Left ventricle myocardium inferior (tissue), 1 donor: ENCODE measurements around the gene NEU3. TPM values are rescaled to one million over a fixed set of nuclear protein-coding genes. Genes with fewer than 3 reads are reported as not detected.
"Not testable (repeated sequence)": the region's sequence is repeated elsewhere in the genome, so short reads cannot be mapped to it uniquely, and the experiment has no call there.

Source experiments
- DNase-seq: peaks from one replicate; pipeline ENCODE4 v3.0.0-alpha.2; 2020
- H3K27ac ChIP-seq: fragments of 200-600 bp; replicated peaks from 2 replicates; pipeline ENCODE4 v1.8.0; 2021
- H3K27me3 ChIP-seq: fragments of 200-600 bp; 2 replicates; pipeline ENCODE4 v1.8.0; 2021; ENCODE audit warnings: low read depth
- H3K36me3 ChIP-seq: fragments of 200-600 bp; 2 replicates; pipeline ENCODE4 v1.8.0; 2021
- H3K4me1 ChIP-seq: fragments of 200-600 bp; 2 replicates; pipeline ENCODE4 v1.8.0; 2021
- H3K4me3 ChIP-seq: fragments of 200-600 bp; 2 replicates; pipeline ENCODE4 v1.8.0; 2021; ENCODE audit warnings: mild to moderate bottlenecking, moderate library complexity
- H3K9me3 ChIP-seq: fragments of 200-600 bp; replicated peaks from 2 replicates; pipeline ENCODE4 v1.8.0; 2021
- intact Hi-C: fragments of 100-400 bp; cut with micrococcal nuclease; formaldehyde crosslinking; loops from one replicate; pipeline ENCODE4 v1.11.0; 2022
- total RNA-seq: library from RNA; stranded (reverse); fragmentation: NEBNext Ultra II Directional; extraction: Animal tissue kit (Norgen Biotek cat#: 25700); gene quantifications from one replicate; pipeline ENCODE4 v1.2.1, GENCODE V29; 2021
- TF ChIP-seq, protein P1 (sequence below): fragments of 200-600 bp; IDR thresholded peaks from 2 replicates; pipeline ENCODE4 v1.8.0; 2021; ENCODE audit warnings: antibody characterized with exemption, mild to moderate bottlenecking, borderline replicate concordance
- donor health status: DM: no; HTN: yes; CAD: no; lungs with severe emphysema.

The NEU3 gene
- total RNA-seq, 1 donor from 2014 or later = 9.9 TPM

DNA sequence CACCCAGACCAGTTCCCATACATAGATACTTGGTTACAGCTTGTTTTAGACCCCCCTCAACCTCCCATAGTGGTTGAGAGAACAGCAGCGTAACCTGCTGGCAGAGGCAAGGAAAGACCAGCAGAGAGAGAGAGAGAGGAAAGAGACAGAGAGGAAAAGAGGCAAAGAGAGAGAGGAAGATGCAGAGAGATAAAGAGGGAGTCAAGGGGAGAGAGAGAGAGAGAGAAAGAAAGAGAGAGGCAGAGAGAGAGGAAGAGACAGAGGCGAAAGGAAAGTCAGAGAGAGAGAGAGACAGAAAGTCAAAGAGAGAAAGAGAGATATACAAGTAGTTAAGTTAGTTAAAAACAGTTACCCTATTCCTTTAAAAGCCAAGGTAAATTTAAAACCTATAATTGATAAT lies 52.5 kb downstream of the NEU3 start:
- intact Hi-C loops = no loop called here
- TF ChIP-seq, protein P1, sequence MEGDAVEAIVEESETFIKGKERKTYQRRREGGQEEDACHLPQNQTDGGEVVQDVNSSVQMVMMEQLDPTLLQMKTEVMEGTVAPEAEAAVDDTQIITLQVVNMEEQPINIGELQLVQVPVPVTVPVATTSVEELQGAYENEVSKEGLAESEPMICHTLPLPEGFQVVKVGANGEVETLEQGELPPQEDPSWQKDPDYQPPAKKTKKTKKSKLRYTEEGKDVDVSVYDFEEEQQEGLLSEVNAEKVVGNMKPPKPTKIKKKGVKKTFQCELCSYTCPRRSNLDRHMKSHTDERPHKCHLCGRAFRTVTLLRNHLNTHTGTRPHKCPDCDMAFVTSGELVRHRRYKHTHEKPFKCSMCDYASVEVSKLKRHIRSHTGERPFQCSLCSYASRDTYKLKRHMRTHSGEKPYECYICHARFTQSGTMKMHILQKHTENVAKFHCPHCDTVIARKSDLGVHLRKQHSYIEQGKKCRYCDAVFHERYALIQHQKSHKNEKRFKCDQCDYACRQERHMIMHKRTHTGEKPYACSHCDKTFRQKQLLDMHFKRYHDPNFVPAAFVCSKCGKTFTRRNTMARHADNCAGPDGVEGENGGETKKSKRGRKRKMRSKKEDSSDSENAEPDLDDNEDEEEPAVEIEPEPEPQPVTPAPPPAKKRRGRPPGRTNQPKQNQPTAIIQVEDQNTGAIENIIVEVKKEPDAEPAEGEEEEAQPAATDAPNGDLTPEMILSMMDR = no peak
- no peak overlapping the region for H3K27ac ChIP-seq
- no peaks in the 10 kb centered on the region for H3K9me3 ChIP-seq
- H3K36me3 ChIP-seq = no peaks in the 10 kb centered on the region
- H3K4me3 ChIP-seq = no peak overlapping the region
- DNase-seq = no peak
- H3K27me3 ChIP-seq = peaks cover 8% of the 10 kb centered on the region
- H3K4me1 ChIP-seq = no peaks in the 10 kb centered on the region

GRCh38 chr11:75041821-75042220 lies 53.1 kb downstream of the NEU3 start:
- H3K9me3 ChIP-seq, H3K4me3 ChIP-seq, H3K36me3 ChIP-seq, DNase-seq, H3K27ac ChIP-seq, H3K4me1 ChIP-seq, H3K27me3 ChIP-seq, intact Hi-C loops: not testable (repeated sequence)

- H3K27me3 ChIP-seq, intact Hi-C loops, H3K4me1 ChIP-seq, H3K27ac ChIP-seq, H3K4me3 ChIP-seq, H3K36me3 ChIP-seq, H3K9me3 ChIP-seq, DNase-seq: not testable (repeated sequence)
These were observed 55.8 kb downstream of the NEU3 start for GRCh38 chr11:75044381-75045170.

DNA sequence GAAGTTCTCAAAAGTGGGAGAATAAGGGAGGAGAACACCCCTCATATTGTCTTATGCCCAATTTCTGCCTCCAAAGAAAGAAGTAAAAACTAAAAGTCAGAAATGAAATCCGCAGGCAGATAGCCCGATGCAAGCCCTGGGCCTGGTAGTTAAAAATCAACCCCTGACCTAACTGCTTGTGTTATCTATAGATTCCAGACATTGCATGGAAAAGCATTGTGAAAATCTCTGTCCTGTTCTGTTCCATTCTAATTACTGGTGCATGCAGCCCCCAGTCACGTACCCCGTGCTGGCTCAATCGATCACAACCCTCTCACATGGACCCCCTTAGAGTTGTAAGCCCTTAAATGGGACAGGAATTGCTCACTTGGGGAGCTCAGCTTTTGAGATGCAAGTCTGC lies 57.9 kb downstream of the NEU3 start:
- DNase-seq, H3K27me3 ChIP-seq, intact Hi-C loops, H3K9me3 ChIP-seq, H3K4me1 ChIP-seq, H3K27ac ChIP-seq, H3K36me3 ChIP-seq, H3K4me3 ChIP-seq: not testable (repeated sequence)

DNA sequence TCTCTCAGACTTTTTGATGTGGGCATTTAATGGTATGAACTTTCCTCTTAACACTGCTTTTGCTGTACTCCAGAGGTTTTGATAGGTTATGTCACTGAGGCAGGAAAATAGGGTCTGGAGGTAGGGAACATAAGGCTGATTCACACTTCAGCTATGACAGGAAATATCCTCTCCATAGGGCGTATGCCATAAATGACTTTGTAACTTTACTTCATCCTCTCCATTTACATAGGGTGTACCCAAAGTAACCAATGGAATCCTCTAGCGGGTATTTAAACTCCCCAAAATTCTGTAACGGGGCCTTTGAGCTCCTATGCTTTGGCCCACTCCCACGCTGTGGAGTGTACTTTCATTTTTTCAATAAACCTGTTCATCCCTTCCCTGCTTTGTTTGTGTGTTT lies 58.5 kb downstream of the NEU3 start:
- intact Hi-C loops = no loop called here
- TF ChIP-seq, protein P1 = no peak

DNA sequence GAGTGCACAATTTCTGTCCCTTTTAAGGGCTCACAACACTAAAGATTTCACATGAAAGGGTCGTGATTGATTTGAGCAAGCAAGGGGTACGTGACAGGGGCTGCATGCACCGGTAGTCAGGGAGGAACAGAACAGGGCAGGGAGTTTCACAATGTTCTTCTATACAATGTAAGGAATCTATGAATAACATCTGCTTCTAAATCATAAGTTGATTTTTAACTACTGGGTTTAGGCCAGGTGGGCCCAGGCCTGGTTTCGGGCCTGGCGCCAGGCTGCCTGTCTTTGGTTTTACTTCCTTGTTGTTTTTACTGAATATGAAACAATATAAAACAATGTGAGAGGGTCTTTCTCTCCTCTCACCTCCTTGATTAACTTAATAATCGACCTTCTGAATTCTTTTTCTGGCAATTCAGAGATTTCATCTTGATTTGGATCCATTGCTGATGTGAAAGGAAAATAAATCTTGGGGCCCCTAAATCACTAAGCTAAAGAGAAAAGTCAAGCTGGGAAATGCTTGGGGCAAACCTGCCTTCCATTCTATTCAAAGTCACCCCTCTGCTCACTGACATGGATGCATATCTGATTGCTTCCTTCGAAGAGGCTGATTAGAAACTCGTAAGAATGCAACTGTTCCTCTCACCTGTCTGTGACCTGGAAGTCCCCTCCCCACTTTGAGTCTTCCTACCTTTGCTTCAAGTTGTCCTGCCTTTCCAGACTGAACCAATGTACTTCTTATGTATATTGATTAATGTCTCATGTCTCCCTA lies 61.0 kb downstream of the NEU3 start:
- intact Hi-C loops, H3K4me3 ChIP-seq, H3K4me1 ChIP-seq, H3K36me3 ChIP-seq, DNase-seq, H3K27ac ChIP-seq, H3K27me3 ChIP-seq: not testable (repeated sequence)
- H3K9me3 ChIP-seq = peaks cover 31% of the 10 kb centered on the region

More for the DNA sequence above, 58.5 kb downstream of the NEU3 start:
- H3K36me3 ChIP-seq = no peaks in the 10 kb centered on the region
- H3K27me3 ChIP-seq = no peaks in the 10 kb centered on the region
- H3K27ac ChIP-seq = no peak overlapping the region
- no peak overlapping the region for H3K4me3 ChIP-seq
- peaks cover 14% of the 10 kb centered on the region for H3K9me3 ChIP-seq
- DNase-seq = no peak
- H3K4me1 ChIP-seq = no peaks in the 10 kb centered on the region

DNA sequence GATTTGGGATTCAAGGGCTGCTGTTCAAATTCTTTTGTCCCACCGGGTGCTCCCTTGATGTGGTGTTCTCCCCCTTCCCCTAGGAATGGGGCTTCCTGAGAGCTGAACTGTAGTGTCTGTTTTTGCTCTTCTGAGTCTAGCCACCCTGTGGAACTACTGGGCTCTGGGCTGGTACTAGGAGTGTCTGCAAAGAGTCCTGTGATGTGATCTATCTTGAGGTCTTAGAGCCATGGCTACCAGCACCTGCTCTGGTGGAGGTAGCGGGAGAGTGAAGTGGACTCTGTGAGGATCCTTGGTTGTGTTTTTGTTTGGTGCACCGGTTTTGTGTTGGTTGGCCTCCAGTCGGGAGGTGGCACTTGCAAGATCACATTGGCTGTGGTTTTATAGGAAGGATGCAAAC lies 61.8 kb downstream of the NEU3 start:
- Histone ChIP-seq H3K4me1 (no peaks in the 10 kb centered on the region), H3K9me3 (peaks cover 31% of the 10 kb centered on the region), H3K4me3 (no peak overlapping the region), H3K27me3 (no peaks in the 10 kb centered on the region), H3K27ac (no peak overlapping the region), H3K36me3 (no peaks in the 10 kb centered on the region)
- DNase-seq = no peak
- intact Hi-C loops = no loop called here
- TF ChIP-seq, protein P1 = no peak
